Measurements from ENCODE around the gene BACH2. TPM values are rescaled to one million over a fixed set of nuclear protein-coding genes. Genes with fewer than 3 reads are reported as not detected.
"Not testable (repeated sequence)": the region's sequence is repeated elsewhere in the genome, so short reads cannot be mapped to it uniquely, and the experiment has no call there.

BACH2 gene
- total and polyA plus RNA-seq, 12 donors: 0.16 to 4.7 (median 2.4) TPM

DNA sequence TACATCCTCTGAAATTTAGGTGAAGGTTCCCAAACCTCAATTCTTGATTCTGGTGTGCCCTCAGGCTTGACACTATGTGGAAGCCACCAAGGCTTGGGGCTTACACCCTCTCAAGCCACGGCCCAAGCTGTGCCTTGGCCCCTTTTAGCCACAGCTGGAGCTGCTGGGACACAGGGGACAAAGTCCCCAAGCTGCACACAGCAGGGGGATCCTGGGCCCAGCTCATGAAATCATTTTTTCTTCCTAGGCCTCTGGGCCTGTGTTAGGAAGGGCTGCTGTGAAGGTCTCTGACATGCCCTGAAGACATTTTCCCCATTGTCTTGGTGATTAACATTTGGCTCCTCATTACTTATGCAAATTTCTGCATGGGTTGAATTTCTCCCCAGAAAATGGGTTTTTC is 37.3 kb upstream of the BACH2 start:
- 76 to 84% methylated on average over 1 of the region's 1 CpG for WGBS, 2 donors
- DNase-seq (no peak), ATAC-seq (no peak)
- Histone ChIP-seq H3K4me3 (no peak overlapping the region), H3K27ac (no peak overlapping the region), H3K9me3 (no peaks in the 10 kb centered on the region), H3K36me3 (no peaks in the 10 kb centered on the region), H3K27me3 (no peaks in the 10 kb centered on the region), H3K4me1 (peaks cover 0 to 6% (median 0%) of the 10 kb centered on the region in 9 donors)
- intact Hi-C loops (cut with DNase I): no loop called here
- TF ChIP-seq, protein P1, sequence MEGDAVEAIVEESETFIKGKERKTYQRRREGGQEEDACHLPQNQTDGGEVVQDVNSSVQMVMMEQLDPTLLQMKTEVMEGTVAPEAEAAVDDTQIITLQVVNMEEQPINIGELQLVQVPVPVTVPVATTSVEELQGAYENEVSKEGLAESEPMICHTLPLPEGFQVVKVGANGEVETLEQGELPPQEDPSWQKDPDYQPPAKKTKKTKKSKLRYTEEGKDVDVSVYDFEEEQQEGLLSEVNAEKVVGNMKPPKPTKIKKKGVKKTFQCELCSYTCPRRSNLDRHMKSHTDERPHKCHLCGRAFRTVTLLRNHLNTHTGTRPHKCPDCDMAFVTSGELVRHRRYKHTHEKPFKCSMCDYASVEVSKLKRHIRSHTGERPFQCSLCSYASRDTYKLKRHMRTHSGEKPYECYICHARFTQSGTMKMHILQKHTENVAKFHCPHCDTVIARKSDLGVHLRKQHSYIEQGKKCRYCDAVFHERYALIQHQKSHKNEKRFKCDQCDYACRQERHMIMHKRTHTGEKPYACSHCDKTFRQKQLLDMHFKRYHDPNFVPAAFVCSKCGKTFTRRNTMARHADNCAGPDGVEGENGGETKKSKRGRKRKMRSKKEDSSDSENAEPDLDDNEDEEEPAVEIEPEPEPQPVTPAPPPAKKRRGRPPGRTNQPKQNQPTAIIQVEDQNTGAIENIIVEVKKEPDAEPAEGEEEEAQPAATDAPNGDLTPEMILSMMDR (IDR thresholded peaks at IDR 0.05): no peak

DNA sequence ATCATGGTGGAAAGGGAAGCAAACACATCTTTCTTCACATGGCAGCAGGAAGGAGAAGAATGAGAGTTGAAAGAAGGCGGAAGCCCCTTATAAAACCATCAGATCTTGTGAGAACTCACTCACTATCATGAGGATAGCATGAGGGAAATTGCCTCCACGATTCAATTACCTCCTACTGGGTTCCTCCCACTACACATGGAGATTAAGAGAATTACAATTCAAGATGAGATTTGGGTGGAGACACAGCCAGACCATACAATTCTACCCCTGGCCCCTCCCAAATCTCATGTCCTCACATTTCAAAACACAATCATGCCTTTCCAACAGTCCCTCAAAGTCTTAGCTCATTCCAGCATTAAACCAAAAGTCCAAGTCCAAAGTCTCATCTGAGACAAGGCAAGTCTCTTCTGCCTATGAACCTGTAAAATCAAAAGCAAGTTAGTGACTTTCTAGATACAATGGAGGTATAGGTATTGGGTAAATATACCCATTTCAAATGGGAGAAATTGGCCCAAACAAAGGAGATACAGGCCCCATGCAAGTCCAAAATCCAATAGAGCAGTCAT is 36.4 kb upstream of the BACH2 start:
- 73 to 76% methylated on average over 2 of the region's 2 CpGs for WGBS, 2 donors
- intact Hi-C loops (cut with DNase I); DNase-seq; H3K4me1 ChIP-seq; H3K27ac ChIP-seq; ATAC-seq; H3K36me3 ChIP-seq; H3K27me3 ChIP-seq; H3K9me3 ChIP-seq; H3K4me3 ChIP-seq: not testable (repeated sequence)

DNA sequence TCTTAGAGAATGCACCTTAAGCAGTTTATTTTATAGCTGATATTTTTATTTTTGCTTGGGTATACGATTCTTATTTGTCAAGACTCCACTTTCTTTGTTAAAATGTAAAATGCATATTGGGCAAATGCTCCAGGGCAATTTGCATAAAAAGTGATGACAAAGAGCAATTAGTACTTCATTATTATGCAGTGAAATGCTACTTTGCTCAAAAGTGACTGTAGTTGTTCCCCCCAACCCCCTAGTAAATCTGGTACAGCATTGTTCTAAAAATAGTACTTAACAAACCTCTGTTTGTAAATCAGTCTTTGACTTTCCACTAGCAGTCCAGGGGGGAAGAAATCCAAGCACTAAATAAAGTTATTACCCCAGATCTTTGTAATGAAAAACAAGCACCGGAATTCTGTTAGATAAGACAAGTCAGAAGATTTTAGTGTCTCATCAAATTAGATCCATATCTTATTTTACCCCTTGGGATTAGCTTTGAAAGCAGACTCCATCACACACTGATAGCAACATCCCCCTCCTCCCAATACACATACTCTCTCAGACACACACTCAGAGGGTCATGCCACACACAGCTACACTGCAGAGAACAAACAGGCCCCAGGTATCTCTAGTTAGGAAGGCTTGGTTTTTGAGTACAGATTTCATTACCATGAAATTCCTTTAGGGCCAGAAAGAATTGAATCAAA is 32.9 kb upstream of the BACH2 start:
- ATAC-seq (no peak), DNase-seq (no peak)
- TF ChIP-seq, protein P1 (IDR thresholded peaks at IDR 0.05): no peak
- H3K4me3 ChIP-seq: no peak overlapping the region
- peaks cover 0 to 6% (median 0%) of the 10 kb centered on the region in 9 donors for H3K4me1 ChIP-seq
- H3K27ac ChIP-seq: no peak overlapping the region
- intact Hi-C loops (cut with DNase I): no loop called here
- H3K9me3 ChIP-seq: no peaks in the 10 kb centered on the region
- WGBS, 2 donors: 58 to 70% methylated on average over 2 of the region's 2 CpGs
- no peaks in the 10 kb centered on the region for H3K36me3 ChIP-seq
- H3K27me3 ChIP-seq: no peaks in the 10 kb centered on the region

DNA sequence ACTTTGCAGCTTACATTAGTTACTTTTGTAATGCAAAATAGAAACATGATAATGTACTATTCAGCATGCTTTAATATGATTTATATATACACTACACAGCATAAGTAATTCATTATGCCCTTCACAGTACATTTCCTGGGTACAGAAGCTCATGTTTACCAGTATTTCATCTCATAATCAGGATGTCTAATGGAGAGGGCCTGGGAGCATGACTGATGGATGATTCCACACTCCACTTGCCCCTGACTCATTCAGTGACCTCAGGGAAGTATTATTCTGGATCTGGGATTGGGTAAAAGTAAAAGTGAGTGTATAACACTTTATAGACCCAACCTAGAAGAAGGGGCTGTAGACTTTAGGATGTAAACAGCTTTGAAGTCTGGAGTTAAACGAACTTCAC is 31.4 kb upstream of the BACH2 start:
- H3K27ac ChIP-seq: no peak overlapping the region
- no peaks in the 10 kb centered on the region for H3K27me3 ChIP-seq
- H3K4me1 ChIP-seq: peaks cover 0 to 6% (median 0%) of the 10 kb centered on the region in 9 donors
- intact Hi-C loops (cut with DNase I): no loop called here
- TF ChIP-seq, protein P1 (IDR thresholded peaks at IDR 0.05): no peak
- 97 to 100% methylated on average over 1 of the region's 1 CpG for WGBS, 2 donors
- DNase-seq (no peak), ATAC-seq (no peak)
- no peaks in the 10 kb centered on the region for H3K9me3 ChIP-seq
- H3K36me3 ChIP-seq: no peaks in the 10 kb centered on the region
- no peak overlapping the region for H3K4me3 ChIP-seq

Data from heart right ventricle (tissue), 16 donors.